H1 (cell line): ENCODE measurements around the gene RBMS1. TPM values are rescaled to one million over a fixed set of nuclear protein-coding genes. Genes with fewer than 3 reads are reported as not detected.

Source experiments
- CTCF ChIA-PET: fragments of 300-600 bp; sonication (Branson Sonifier 250); formaldehyde crosslinking; loops from one replicate; lab custom pipeline; 2021; ENCODE audit not compliant: partially characterized antibody; lab: Charles Lee
- POLR2A ChIA-PET: fragments of 300-600 bp; sonication (Branson Sonifier 250); formaldehyde crosslinking; loops from one replicate; lab custom pipeline; 2021; ENCODE audit warnings: inconsistent platforms; ENCODE audit not compliant: partially characterized antibody; lab: Charles Lee
- DNase-seq, 2 experiments: peaks; one replicate each; pipeline versions ENCODE4 v3.0.0 to v3.0.0-alpha.2; 2010 to 2022; ENCODE audit warnings: low spot score in 2 of 2, low read depth in 1 of 2, mixed read lengths in 1 of 2
- FAIRE-seq: peaks from 2 replicates; lab custom pipeline; 2011; peaks lifted over from hg19 to GRCh38; lab: Jason Lieb, UNC
- H2AFZ ChIP-seq: 2 replicates; pipeline ENCODE4 v1.8.1; 2012; ENCODE audit warnings: low read length, inconsistent platforms
- H2AK5ac ChIP-seq: 2 replicates; pipeline ENCODE4 v1.6.1; 2013; ENCODE audit warnings: low read depth, low read length
- H2BK120ac ChIP-seq: replicated peaks from 2 replicates; pipeline ENCODE3; 2013; ENCODE audit warnings: low read depth, low read length, inconsistent platforms
- H2BK12ac ChIP-seq: 2 replicates; pipeline ENCODE4 v1.6.1; 2013; ENCODE audit warnings: low read depth, low read length
- H2BK15ac ChIP-seq: 2 replicates; pipeline ENCODE4 v1.6.1; 2013; ENCODE audit warnings: low read length
- H2BK20ac ChIP-seq: 2 replicates; pipeline ENCODE4 v1.6.1; 2013; ENCODE audit warnings: low read length
- H2BK5ac ChIP-seq: 2 replicates; pipeline ENCODE4 v1.6.1; 2013; ENCODE audit warnings: low read depth, low read length
- H3K14ac ChIP-seq: 2 replicates; pipeline ENCODE4 v1.6.1; 2013; ENCODE audit warnings: inconsistent platforms; ENCODE audit not compliant: insufficient read length
- H3K18ac ChIP-seq: 2 replicates; pipeline ENCODE4 v1.6.1; 2013; ENCODE audit warnings: low read length; ENCODE audit errors: extremely low read depth
- H3K23ac ChIP-seq: 2 replicates; pipeline ENCODE4 v1.6.1; 2013; ENCODE audit warnings: inconsistent platforms; ENCODE audit not compliant: insufficient read length
- H3K23me2 ChIP-seq: 2 replicates; pipeline ENCODE4 v1.6.1; 2013; ENCODE audit warnings: low read depth, low read length
- H3K27ac ChIP-seq: 2 replicates; pipeline ENCODE4 v1.6.1; 2011; ENCODE audit warnings: low read depth, low read length, inconsistent platforms
- H3K27me3 ChIP-seq, 4 experiments: replicated peaks in 1 of 4; 1 replicate in 1 of 4; 2 replicates in 3 of 4; pipeline versions ENCODE4 v1.6.1 to v1.8.1; 2011 to 2013; ENCODE audit warnings: low read length in 3 of 4, mild to moderate bottlenecking in 3 of 4, inconsistent platforms in 2 of 4, mixed read lengths in 2 of 4, moderate library complexity in 1 of 4; ENCODE audit not compliant: control insufficient read depth in 3 of 4, insufficient read depth in 3 of 4; ENCODE audit errors: extremely low read depth in 1 of 4
- H3K36me3 ChIP-seq, 4 experiments: 2 replicates each; pipeline versions ENCODE4 v1.6.1 to v1.8.1; 2011 to 2013; ENCODE audit warnings: mild to moderate bottlenecking in 4 of 4, low read length in 3 of 4, moderate library complexity in 2 of 4, control low read depth in 1 of 4, inconsistent platforms in 1 of 4; ENCODE audit not compliant: insufficient read depth in 4 of 4, control insufficient read depth in 2 of 4
- H3K4ac ChIP-seq: replicated peaks from 2 replicates; pipeline ENCODE3; 2013; ENCODE audit warnings: low read length, low read depth, mixed read lengths, inconsistent platforms; ENCODE audit not compliant: insufficient read length
- H3K4me1 ChIP-seq, 4 experiments: replicated peaks in 1 of 4; 1 replicate in 1 of 4; 2 replicates in 3 of 4; pipeline versions ENCODE4 v1.6.1 to v1.8.1; 2011 to 2013; ENCODE audit warnings: low read length in 3 of 4, inconsistent platforms in 2 of 4, mixed read lengths in 1 of 4; ENCODE audit not compliant: insufficient read depth in 4 of 4, control insufficient read depth in 3 of 4
- H3K4me2 ChIP-seq, 2 experiments: 2 replicates each; pipeline versions ENCODE4 v1.6.1 to v1.8.1; 2011 to 2013; ENCODE audit warnings: low read depth in 2 of 2, low read length in 2 of 2, control low read depth in 1 of 2, inconsistent platforms in 1 of 2, mild to moderate bottlenecking in 1 of 2; ENCODE audit not compliant: insufficient read depth in 1 of 2
- H3K4me3 ChIP-seq, 4 experiments: fragments of 200-600, 300-600 bp in 1 of 4; sonication (generic), shearing (Covaris generic), sonication (Bioruptor Twin) in 1 of 4; 2 replicates each; pipeline versions ENCODE4 v1.5.1 to v1.8.1; 2011 to 2016; ENCODE audit warnings: low read length in 4 of 4, low read depth in 3 of 4, control low read depth in 2 of 4, inconsistent platforms in 2 of 4, mild to moderate bottlenecking in 2 of 4, mixed read lengths in 1 of 4, moderate library complexity in 1 of 4; ENCODE audit not compliant: insufficient read depth in 2 of 4; ENCODE audit errors: extremely low read depth in 1 of 4
- H3K56ac ChIP-seq: replicated peaks from 2 replicates; pipeline ENCODE3; 2013; ENCODE audit warnings: low read depth, mild to moderate bottlenecking, mixed read lengths, low read length, inconsistent platforms; ENCODE audit not compliant: insufficient read length
- H3K79me1 ChIP-seq: 2 replicates; pipeline ENCODE4 v1.6.1; 2013; ENCODE audit warnings: low read depth, low read length, control low read depth
- H3K79me2 ChIP-seq, 2 experiments: 2 replicates each; pipeline versions ENCODE4 v1.6.1 to v1.8.1; 2012 to 2013; ENCODE audit warnings: low read length in 2 of 2, mild to moderate bottlenecking in 2 of 2, inconsistent platforms in 1 of 2; ENCODE audit not compliant: insufficient read depth in 2 of 2, control insufficient read depth in 1 of 2
- H3K9ac ChIP-seq, 4 experiments: replicated peaks in 1 of 4; 1 replicate in 1 of 4; 2 replicates in 3 of 4; pipeline versions ENCODE4 v1.6.1 to v1.8.1; 2011 to 2013; ENCODE audit warnings: low read depth in 3 of 4, low read length in 3 of 4, control low read depth in 2 of 4, mild to moderate bottlenecking in 2 of 4, moderate library complexity in 2 of 4, inconsistent platforms in 1 of 4; ENCODE audit errors: extremely low read depth in 1 of 4
- H3K9me3 ChIP-seq, 2 experiments: 2 replicates each; pipeline versions ENCODE4 v1.6.1 to v1.8.1; 2012 to 2013; ENCODE audit warnings: mild to moderate bottlenecking in 2 of 2, moderate library complexity in 2 of 2, control low read depth in 1 of 2, inconsistent platforms in 1 of 2, low read depth in 1 of 2, low read length in 1 of 2, mixed read lengths in 1 of 2; ENCODE audit not compliant: insufficient read depth in 2 of 2
- H4K20me1 ChIP-seq, 2 experiments: replicated peaks in 1 of 2; 2 replicates each; pipeline versions ENCODE3 to v1.8.1; 2011 to 2013; ENCODE audit warnings: inconsistent platforms in 2 of 2, low read length in 2 of 2, mild to moderate bottlenecking in 1 of 2; ENCODE audit not compliant: insufficient read depth in 2 of 2, control insufficient read depth in 1 of 2
- H4K5ac ChIP-seq: 2 replicates; pipeline ENCODE4 v1.6.1; 2013; ENCODE audit warnings: low read length, low read depth, mixed read lengths, inconsistent platforms; ENCODE audit not compliant: insufficient read length
- H4K8ac ChIP-seq: 2 replicates; pipeline ENCODE4 v1.8.0; 2013; ENCODE audit warnings: mild to moderate bottlenecking, moderate library complexity, low read length, inconsistent platforms; ENCODE audit not compliant: insufficient read depth; ENCODE audit errors: extremely low read depth
- H4K91ac ChIP-seq: replicated peaks from 2 replicates; pipeline ENCODE3; 2013; ENCODE audit warnings: low read length, mixed read lengths, inconsistent platforms; ENCODE audit not compliant: insufficient read length
- ATF3 ChIP-seq: IDR thresholded peaks from 2 replicates; pipeline ENCODE4 v1.6.1; 2011; ENCODE audit warnings: low read depth, mild to moderate bottlenecking, low read length; ENCODE audit not compliant: insufficient read depth
- CBX8 ChIP-seq: fragments of 300-800, 300-1000 bp; sonication (generic); IDR thresholded peaks from 2 replicates; pipeline ENCODE4 v1.7.1; 2016; ENCODE audit warnings: low read depth, low read length, borderline replicate concordance
- FOSL1 ChIP-seq: IDR thresholded peaks from 2 replicates; pipeline ENCODE4 v1.6.1; 2011; ENCODE audit warnings: mild to moderate bottlenecking, low read depth, low read length, moderate library complexity; ENCODE audit not compliant: insufficient read depth
- HDAC2 ChIP-seq, 2 experiments: fragments of 300-600 bp in 1 of 2; sonication (generic) in 1 of 2; IDR thresholded peaks; 2 replicates each; pipeline ENCODE4 v1.6.1; 2011 to 2012; ENCODE audit warnings: low read depth in 2 of 2, low read length in 2 of 2, mild to moderate bottlenecking in 2 of 2, moderate library complexity in 2 of 2, borderline replicate concordance in 1 of 2, inconsistent platforms in 1 of 2
- HDAC6 ChIP-seq: IDR thresholded peaks from one replicate; pipeline ENCODE4 v1.7.1; 2012; ENCODE audit warnings: low read depth, mild to moderate bottlenecking, inconsistent platforms, low read length, moderate library complexity
- KDM4A ChIP-seq: IDR thresholded peaks from one replicate; pipeline ENCODE4 v1.7.1; 2012; ENCODE audit warnings: low read depth, mild to moderate bottlenecking, moderate library complexity, low read length, inconsistent platforms; ENCODE audit not compliant: severe bottlenecking
- MAX ChIP-seq: IDR thresholded peaks from 2 replicates; pipeline ENCODE4 v1.6.1; 2012; ENCODE audit warnings: inconsistent platforms
- POLR2A ChIP-seq, 2 experiments: IDR thresholded peaks; 1 replicate in 1 of 2; 2 replicates in 1 of 2; pipeline ENCODE4 v1.6.1; 2011; ENCODE audit warnings: low read depth in 2 of 2, low read length in 2 of 2, mild to moderate bottlenecking in 2 of 2; ENCODE audit errors: control extremely low read depth in 1 of 2
- RAD21 ChIP-seq, 2 experiments: IDR thresholded peaks in 1 of 2; conservative IDR thresholded peaks in 1 of 2; 2 replicates each; pipeline ENCODE4 v1.6.1; 2011; ENCODE audit warnings: low read depth in 2 of 2, low read length in 2 of 2, improper control_type of control experiment in 1 of 2, inconsistent platforms in 1 of 2, mild to moderate bottlenecking in 1 of 2, moderate library complexity in 1 of 2
- RBBP5 ChIP-seq: IDR thresholded peaks from 2 replicates; pipeline ENCODE4 v1.7.1; 2012; ENCODE audit warnings: low read depth, mild to moderate bottlenecking, inconsistent platforms, low read length, moderate library complexity, borderline replicate concordance
- SP4 ChIP-seq: IDR thresholded peaks from 2 replicates; pipeline ENCODE4 v1.6.1; 2012; ENCODE audit warnings: low read length, inconsistent platforms
- TAF1 ChIP-seq: IDR thresholded peaks from 2 replicates; pipeline ENCODE4 v1.6.1; 2011; ENCODE audit warnings: mild to moderate bottlenecking, low read depth, low read length
- TBP ChIP-seq: IDR thresholded peaks from 2 replicates; pipeline ENCODE4 v1.6.1; 2011; ENCODE audit warnings: low read depth, low read length, improper control_type of control experiment
- TCF12 ChIP-seq: IDR thresholded peaks from 2 replicates; pipeline ENCODE4 v1.6.1; 2011; ENCODE audit warnings: low read depth, mild to moderate bottlenecking, low read length
- WGBS, 2 experiments: shearing (Covaris generic) in 1 of 2; methylation state at CpG; one replicate each; pipeline versions ENCODE4 v1.1.6 to v1.1.7; 2013 to 2015; ENCODE audit warnings: low lambda C conversion rate in 2 of 2, mixed read lengths in 2 of 2, inconsistent platforms in 1 of 2, low coverage in 1 of 2, missing lambda C conversion rate in 1 of 2; ENCODE audit not compliant: insufficient replicate concordance in 2 of 2, insufficient coverage in 1 of 2, insufficient read length in 1 of 2; ENCODE audit errors: extremely low coverage in 1 of 2, missing lambda C conversion rate in 1 of 2; 5-methylcytosine and 5-hydroxymethylcytosine counted together
- polyA plus RNA-seq, 7 experiments: library from polyadenylated mRNA; depleted of rRNA in 3 of 7; stranded (reverse) in 5 of 7; unstranded in 2 of 7; fragments of >200 nt in 5 of 7; fragments of 200-250 nt in 2 of 7; gene quantifications; 1 replicate in 5 of 7; 2 replicates in 1 of 7; 4 replicates in 1 of 7; pipeline versions ENCODE4 v1.2.1 to v1.2.3, GENCODE V29; 2011 to 2013; ENCODE audit warnings: missing spikeins in 2 of 7, mixed read lengths in 2 of 7
- total RNA-seq: library from RNA; stranded (reverse); fragmentation: NEBNext Ultra II Directional; extraction: Animal tissue kit (Norgen Biotek cat#: 25700); gene quantifications from 2 replicates; pipeline ENCODE4 v1.2.1, GENCODE V29; 2021

The RBMS1 gene
- total and polyA plus RNA-seq, 2 of the 8 experiments (the other 6 are each of a cell fraction or from before 2014, with no cell fraction given) = 53.7 to 60.0 TPM

GRCh38 chr2:160538115-160538514, 44.5 kb upstream of the RBMS1 start:
- no peak overlapping the region for H3K18ac ChIP-seq
- FAIRE-seq (no peak), DNase-seq (no peak)
- H3K4ac ChIP-seq = no peak overlapping the region
- H2BK12ac ChIP-seq = no peak overlapping the region
- H3K4me3 ChIP-seq = no peak overlapping the region
- H3K79me2 ChIP-seq = no peaks in the 10 kb centered on the region
- no peak overlapping the region for H4K5ac ChIP-seq
- H4K20me1 ChIP-seq = no peaks in the 10 kb centered on the region
- 95% methylated on average over 4 of the region's 4 CpGs; no CpG with 5 or more reads in 1 of the 2 experiments for WGBS, 2 experiments
- no peaks in the 10 kb centered on the region for H3K79me1 ChIP-seq
- no peaks in the 10 kb centered on the region; a peak in 1 of 4 replicates for H3K9me3 ChIP-seq
- no peak overlapping the region for H2AFZ ChIP-seq
- CTCF ChIA-PET = interaction anchor here (0.8 kb wide), 1 partner anchor 9 kb away, joined by 3 read pairs; no protein-coding TSS in a partner anchor
- H3K14ac ChIP-seq = no peak overlapping the region
- no peak overlapping the region for H2BK5ac ChIP-seq
- no peak overlapping the region for H3K4me2 ChIP-seq
- POLR2A ChIA-PET = no interaction called here
- no peak overlapping the region for H2BK15ac ChIP-seq
- no peak overlapping the region for H3K23ac ChIP-seq
- H3K4me1 ChIP-seq = no peaks in the 10 kb centered on the region; a peak in 1 of 7 replicates
- H3K9ac ChIP-seq = no peak overlapping the region
- no peak overlapping the region for H2AK5ac ChIP-seq
- no peak overlapping the region for H2BK120ac ChIP-seq
- H4K8ac ChIP-seq = no peak overlapping the region
- no peak overlapping the region for H3K27ac ChIP-seq
- TF ChIP-seq HDAC6 (no peak), SP4 (no peak), TAF1 (no peak), MAX (no peak), TBP (no peak), ATF3 (no peak), RAD21 (IDR thresholded peaks at IDR 0.05 in 1 of 2, conservative IDR thresholded peaks at IDR 0.05 in 1 of 2; ENCODE audit: low read depth in 2 of 2, low read length in 2 of 2) (no peak), HDAC2 (IDR thresholded peaks at IDR 0.05; ENCODE audit: borderline replicate concordance in 1 of 2, low read depth in 2 of 2, low read length in 2 of 2) (no peak), TCF12 (no peak), FOSL1 (no peak), POLR2A (IDR thresholded peaks at IDR 0.05; ENCODE audit: control extremely low read depth in 1 of 2, low read depth in 2 of 2, low read length in 2 of 2) (no peak), KDM4A (no peak), RBBP5 (no peak), CBX8 (no peak)
- TF ChIP-seq, all 59 proteins: peak for 0
- H3K36me3 ChIP-seq = no peaks in the 10 kb centered on the region
- no peaks in the 10 kb centered on the region for H3K27me3 ChIP-seq
- no peak overlapping the region for H3K56ac ChIP-seq
- no peak overlapping the region for H2BK20ac ChIP-seq
- H4K91ac ChIP-seq = no peak overlapping the region
- H3K23me2 ChIP-seq = no peaks in the 10 kb centered on the region
